ENCODE data around the gene ZFP36L2.
"Not testable (repeated sequence)": the region's sequence is repeated elsewhere in the genome, so short reads cannot be mapped to it uniquely, and the experiment has no call there.

The ZFP36L2 gene

DNA sequence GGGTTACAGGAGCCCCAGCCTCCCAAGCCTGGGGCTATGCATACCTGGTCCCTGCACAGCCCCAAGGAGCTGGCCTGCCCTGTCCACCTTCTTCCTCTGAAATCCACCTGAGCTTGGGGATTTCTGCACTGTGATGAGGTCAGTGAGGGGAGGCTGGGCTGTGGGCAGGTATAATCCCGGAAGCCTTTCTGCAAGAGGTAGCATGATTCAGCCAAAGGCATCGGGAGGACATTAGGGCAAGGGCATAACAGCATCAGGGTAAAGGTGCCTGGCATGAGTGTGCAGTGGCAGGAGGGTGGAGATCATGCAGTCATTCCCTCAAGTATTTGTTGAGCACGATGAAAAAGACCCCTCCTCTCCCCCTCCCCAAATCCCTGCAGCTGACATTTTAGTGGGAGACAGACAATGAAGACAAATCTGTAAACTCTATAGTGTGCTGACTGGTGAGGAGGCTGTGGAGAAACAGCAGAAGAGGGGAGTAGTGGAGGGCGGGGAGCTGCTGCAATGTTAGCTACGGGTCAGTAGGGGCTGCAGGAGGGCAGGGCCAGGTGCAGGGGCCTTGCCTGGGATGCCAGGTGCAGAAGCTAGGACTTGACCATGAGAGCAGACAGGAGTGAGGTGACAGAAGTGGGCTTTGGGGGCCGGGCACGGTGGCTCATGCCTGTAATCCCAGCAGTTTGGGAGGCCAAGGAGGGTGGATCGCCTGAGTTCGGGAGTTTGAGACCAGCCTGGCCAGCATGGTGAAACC lies 18.7 kb downstream of the ZFP36L2 start:
- no peak for DNase-seq (ENCODE audit: low read depth)

DNA sequence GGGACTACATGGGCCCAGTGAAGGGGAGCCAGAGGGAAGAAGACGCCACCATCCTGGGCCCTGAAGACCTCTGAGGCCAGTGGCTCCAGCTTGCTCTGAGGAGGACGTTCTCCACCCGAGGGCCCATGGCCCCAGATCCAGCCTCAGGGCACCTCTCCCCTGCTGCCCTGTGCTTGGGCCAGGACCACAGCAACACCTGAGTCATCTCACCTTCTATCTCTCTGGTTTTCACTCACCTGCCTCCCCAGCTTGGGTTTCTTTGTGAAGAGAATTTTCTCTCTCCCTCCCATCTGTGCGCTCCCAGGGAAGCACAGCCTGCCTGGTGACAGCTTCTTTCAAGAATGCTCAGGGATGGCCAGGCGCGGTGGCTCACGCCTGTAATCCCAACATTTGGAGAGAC lies 19.8 kb downstream of the ZFP36L2 start:
- DNase-seq (ENCODE audit: low read depth): no peak

DNA sequence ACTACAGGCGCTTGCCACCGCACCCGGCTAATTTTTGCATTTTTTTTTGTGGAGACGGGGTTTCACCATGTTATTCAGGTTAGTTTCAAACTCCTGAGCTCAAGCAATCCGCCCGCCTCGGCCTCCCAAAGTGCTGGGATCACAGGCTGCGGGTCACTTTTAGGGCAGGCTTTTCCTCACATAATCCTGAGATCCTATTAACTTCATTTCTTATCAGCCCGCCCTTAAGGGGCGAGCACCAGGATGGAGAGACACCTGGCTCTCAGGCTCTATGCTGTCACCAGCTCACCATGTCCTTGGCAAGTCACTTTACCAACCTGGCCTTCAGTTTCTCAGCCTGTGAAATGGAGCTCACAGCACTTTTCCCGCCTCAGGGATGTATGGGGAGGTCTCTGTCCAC lies 23.0 kb downstream of the ZFP36L2 start:
- no peak for DNase-seq (ENCODE audit: low read depth)

DNA sequence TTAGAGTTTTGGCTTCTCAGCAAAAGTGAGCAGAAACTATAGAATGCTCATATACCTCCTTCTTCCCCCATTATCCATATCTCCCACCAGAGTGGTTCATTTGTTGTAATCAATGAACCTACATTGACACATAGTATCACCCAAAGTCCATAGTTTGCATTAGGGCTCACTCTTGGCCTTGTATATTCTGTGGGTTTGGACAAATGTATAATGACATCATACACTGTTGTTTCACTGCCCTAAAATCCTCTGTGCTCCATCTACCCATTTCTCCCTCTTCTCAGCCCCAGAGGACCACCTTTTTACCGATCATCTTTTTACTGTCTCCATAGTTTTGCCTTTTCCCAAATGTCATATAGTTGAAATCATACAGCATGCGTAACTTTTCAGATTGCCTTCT lies 24.1 kb downstream of the ZFP36L2 start:
- no peak for DNase-seq (ENCODE audit: low read depth)

DNA sequence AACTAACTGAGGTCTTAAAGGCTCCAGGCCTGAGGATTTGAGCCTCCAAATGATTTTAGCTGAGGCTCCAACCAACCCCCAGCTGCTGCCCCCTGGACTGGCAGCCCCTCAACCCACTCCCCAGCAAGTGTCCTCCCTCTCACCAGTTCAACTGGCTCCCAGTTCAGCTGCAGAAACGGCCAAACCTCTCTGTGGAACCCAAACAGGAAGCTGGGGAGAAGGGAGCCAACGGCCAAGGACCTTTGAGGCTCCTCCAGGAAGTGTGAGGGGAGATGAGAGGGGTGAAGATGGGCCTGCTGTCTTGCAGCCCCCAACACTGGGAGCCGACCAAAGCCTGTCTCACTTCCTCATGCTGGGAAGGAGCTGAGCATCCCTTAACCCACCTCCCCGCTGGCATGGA lies 24.9 kb downstream of the ZFP36L2 start:
- DNase-seq (ENCODE audit: low read depth): no peak

DNA sequence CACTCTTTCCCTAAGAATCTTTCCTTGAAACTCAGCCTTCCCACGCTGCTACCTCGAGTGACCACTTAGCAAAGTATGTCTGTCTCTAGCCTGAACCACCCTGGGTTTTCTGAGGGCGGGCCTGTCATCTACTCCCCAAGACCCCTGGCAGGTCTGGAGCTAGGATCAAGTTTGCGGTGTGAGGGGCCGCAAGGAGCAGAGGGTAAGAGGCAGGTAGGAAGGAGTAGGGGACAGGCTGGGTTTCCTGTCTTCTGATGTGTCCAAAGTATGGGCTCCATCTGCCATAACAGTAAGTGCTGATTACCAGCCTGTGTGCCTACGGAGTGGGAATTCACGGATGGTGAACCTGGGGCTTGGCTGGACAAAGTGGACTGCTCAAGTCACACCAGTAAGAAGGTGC lies 25.4 kb downstream of the ZFP36L2 start:
- no peak for DNase-seq (ENCODE audit: low read depth)

DNA sequence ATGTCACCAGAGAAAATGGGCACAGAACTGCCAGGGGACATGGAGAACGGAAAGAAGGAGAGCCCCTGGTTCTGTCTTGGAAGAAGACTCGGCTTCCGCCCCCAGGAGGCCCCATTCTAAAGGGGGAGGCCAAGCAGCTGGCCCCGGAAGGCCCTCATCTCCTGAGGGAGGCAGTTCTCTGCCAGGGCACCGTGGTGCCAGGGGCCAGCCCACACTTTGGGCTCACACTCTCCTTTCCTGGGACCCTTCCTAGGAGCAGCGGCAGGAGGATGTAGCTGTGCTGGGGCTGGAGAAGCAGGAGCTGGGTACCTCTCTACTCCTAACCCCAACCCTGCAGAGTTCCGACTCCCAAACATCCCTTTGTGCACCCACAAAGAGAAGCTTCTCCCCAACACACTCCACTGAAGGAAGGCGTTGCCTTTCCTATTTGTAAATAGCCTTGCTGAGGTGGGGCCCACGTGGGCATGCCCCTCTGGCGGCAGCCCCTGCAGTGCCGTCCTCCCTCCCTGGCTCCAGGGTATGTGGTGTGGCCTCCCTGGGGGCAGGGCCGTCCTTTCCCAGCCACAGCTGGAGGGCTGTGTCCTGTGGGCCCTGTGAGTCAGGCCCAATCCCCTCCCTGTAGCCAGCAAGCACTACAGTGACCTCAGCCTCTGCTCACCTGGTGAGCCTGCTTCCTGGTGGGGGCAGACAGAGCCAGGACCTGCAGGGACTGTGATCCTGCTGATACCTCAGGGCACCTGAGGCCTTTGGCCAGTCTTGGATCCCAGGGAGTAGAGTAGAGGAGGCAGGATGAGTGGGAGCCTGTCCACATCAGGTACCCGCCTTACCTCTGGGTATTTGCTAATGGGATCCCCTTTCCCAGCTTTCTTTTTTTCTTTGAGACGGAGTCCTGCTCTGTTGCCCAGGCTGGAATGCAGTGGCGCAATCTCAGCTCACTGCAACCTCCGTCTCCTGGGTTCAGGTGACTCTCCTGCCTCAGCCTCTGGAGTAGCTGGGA lies 26.6 kb downstream of the ZFP36L2 start:
- no peak for DNase-seq (ENCODE audit: low read depth)

DNA sequence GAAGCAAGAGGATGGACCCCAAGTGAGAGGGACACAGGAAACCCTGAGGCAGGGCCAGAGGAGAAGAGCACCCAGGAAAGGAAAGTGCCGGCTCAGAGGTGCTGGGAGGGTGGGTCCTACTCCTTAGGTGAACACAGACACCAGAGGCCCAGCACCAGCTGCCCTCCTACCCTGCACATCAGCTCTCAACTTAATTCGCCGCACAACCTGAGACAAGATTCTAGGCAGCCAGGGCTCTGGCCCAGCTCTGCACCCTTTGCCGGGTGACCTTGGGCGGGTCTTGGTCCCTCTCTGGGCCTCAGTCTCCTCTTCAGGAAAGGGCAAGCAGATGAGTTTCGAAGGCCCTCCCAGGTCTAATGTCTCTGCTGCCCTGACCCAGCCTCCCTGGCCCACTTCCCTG lies 28.1 kb downstream of the ZFP36L2 start:
- DNase-seq (ENCODE audit: low read depth): no peak

DNA sequence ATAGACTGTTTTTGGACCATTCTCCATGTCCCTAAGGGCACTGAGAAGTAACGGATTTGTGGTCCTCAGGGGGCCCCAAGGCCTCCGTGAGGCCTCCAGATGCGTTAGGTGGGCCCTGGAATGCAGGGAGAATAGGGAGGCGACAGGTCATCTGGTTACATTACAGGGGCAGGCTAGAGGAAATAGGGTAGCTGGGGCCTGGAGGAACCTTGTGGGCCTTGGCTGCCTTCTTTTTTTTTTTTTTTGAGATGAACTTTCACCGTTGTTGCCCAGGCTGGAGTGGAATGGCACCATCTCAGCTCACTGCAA lies 28.9 kb downstream of the ZFP36L2 start:
- no peak for DNase-seq (ENCODE audit: low read depth)

DNA sequence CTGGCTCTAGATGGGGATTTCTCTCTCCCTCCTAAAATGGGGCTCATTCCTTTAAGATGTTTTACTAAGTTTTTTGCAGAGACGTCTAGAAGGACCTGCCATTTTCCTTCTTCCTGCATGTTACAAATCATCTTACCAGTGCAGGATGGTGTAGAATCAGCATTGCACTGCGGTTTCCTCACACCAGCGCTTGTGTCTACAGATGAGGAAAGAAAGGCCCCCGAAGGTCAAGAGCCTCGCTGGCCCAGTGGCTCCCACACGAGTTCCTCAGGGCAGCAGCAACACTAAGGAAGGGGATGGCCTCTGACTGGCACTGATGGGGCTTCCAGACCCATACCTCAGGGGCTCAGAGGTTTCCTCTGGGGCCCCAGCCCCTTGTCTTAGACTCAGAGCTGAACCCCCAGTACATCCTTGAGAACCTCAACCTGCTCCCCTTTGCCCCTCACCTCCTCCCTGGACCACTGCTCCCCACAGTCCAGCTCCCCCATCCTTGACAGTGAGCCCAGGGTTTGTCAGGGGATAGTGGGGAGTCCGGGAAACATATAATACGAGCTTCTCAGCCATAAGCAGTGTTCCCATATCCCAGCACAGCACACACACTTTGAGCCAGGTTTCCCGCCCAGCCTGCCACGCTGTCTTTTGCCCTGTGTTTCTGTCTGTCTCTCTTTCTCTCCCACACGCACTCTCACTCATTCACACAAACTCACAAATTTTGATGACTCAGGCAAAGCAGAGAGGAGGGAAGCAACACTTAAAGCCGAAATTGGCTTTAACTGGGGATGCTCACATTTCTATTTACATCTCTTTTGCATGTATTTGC lies 29.4 kb downstream of the ZFP36L2 start:
- DNase-seq (ENCODE audit: low read depth): no peak

DNA sequence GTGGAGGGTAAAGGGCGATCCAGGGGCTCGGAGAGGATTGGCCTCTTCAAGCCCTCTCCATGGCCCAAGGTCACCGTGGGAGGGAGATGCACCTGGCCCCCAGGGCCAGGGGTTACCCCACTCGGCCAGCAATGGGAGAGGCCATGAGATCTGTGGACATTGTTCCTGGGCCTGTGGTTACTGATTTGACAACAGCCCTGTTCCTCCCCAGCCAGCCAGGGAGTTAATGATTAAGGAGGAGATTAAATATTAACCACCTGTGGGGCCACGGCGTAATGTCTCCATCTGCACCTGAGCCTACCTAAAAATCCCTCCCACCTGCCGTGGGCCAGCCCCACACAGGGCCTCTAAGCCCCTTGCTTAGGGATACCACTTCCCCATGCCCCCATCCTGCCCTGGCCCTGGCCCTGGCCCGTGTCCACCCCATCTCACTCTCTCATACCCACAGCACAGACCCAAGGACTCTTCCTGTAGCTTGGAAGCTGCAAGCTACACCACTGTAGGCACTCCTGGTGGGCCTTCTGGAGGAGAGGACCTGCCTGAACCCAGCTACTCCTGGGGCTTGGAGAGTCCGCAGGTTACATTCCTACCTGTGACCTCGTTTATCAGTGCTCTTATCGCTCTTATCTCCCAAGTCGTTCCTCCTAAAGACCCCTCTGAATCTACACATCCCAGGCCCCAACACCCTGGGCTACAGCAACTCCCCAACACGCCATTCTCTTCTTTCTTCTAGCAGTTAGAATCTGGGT lies 32.1 kb downstream of the ZFP36L2 start:
- no peak for DNase-seq (ENCODE audit: low read depth)

DNA sequence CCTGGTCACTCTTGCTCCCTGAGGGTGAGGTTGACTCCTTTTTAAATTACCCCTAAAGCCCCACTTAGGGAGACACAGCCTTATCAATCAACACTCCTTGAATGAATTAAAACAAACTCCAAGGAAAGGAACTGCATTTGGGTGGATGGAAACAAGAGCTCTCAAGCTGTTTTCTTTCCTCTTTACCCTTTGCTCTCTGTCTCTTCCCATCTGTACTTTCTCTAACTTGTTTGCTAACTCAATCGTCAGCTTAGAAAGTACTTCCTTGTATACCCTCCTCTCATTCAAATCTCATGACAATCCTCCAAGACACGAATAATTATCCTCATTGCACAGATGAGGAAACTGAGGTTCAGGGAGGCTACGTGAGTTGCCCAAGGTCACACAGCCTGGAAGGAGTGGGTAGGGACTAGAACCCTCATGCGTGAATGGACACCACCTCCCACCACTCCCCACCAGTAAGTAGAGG lies 32.7 kb downstream of the ZFP36L2 start:
- no peak for DNase-seq (ENCODE audit: low read depth)

DNA sequence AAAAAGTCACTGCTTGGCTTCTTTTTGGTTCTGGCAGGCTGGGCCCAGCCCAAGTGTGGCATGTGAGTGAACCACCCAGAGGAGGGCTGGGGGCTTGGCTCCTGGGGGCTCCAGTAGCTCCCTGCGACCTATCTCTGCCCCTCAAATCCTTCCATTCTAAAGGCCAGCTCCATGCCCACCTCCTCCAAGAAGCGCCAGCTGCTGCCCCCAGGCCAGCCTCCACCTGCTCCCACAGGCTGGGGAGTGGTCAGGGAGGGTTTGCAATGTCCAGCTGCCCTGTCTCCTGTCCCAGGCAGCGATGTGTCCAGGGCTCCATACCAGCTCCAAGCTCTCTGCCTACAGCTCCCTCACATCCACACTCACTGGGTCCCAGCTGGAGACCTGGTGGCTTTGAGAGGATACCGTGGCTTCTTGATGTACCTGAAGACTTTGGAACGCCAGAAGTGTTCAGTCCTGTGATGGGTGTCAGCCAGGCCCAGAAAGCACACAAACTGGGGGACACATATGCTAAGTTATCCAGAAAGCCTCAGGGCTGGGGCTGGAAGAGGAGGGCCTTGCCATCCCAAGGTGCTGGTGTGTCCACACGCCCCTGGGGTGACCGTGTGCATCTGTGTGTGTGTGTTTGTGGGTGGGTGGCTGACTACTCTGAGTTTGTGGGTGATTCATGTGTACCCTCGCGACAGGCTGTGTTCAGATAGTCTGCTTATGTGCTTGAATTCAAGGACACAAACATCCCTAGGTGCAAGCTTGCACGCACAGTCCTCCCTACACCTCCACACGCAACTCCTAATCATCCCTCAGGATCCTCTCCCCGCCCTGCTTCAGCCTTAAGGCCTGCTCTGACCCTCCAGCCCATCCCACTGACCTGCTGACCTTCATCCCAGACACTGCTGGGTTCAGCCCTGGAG lies 33.4 kb downstream of the ZFP36L2 start:
- no peak for DNase-seq (ENCODE audit: low read depth)

DNA sequence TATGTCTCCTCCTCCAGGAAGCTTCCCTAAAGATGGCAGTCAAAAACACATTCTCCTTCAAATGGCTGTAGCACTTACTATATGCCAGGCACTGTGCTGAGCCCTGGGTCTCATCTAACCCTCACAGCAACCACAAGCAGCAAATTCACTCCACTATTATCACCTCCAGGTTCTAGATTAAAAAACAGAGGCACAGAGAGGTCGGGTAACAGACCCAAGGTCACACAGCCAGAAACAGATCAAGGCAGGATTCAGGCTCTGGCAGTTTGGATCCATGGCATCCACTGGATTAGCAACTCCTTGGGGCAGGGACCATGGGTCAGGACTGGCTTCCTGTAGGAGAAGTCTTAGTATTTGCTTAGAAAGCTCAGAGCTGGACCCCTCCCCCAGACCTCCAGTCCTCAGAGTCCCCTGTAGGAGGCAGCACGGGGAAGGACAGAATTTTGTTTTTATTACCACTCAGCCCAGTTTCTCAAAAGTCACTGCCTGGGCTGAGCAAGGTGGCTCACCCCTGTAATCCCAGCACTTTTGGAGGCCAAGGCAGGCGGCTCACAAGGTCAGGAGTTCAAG lies 34.4 kb downstream of the ZFP36L2 start:
- DNase-seq (ENCODE audit: low read depth): no peak

DNA sequence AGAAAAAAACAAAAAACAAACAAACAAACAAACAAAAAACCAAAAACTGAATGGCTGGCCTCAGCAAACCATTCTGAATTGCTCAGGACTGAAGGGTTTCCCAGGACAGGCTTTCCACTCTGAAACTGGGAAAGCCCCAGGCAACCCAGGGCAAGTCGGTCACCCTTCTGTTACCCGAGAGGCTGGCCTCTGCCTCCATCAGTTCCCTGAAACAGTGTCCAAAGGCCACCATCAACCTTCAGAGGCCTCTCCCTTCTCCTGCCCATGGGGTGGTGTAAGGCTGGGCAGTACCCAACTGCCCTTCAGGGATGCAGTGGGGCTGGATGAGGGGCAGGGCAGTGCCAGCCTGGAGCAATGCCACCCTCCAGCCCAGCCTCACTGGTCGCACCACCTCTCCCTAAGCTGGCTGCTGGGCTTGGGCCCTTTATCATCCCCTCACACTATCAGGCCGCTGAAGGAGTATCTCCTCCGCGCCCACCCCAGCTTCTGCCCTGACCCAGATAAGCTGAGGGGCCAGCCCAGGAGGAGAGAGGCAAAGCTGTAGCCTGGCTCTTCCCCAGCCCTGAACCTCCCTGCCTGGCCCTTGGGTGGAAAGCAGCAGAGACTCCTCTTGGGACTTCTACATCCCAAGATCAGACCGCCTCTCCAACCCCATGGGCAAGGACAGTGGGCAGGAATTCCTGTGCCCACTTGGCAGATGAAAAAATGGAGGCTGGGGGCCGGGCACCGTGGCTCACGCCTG lies 35.9 kb downstream of the ZFP36L2 start:
- no peak for DNase-seq (ENCODE audit: low read depth)

DNA sequence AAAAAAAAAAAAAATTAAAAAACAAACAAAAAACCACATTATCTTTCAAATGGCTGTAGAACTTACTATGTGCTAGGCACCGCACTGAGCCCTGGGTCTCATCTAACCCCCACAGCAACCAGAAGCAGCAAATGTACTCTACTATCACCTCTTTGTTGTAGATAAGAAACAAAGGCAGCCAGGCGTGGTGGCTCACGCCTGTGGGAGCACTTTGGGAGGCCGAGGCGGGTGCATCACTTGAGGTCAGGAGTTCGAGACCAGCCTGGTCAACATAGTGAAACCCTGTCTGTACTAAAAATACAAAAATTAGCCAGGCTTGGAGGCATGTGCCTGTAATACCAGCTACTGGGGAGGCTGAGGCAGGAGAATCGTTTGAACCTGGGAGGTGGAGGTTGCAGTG lies 36.5 kb downstream of the ZFP36L2 start:
- not testable (repeated sequence) for DNase-seq (ENCODE audit: low read depth)

DNA sequence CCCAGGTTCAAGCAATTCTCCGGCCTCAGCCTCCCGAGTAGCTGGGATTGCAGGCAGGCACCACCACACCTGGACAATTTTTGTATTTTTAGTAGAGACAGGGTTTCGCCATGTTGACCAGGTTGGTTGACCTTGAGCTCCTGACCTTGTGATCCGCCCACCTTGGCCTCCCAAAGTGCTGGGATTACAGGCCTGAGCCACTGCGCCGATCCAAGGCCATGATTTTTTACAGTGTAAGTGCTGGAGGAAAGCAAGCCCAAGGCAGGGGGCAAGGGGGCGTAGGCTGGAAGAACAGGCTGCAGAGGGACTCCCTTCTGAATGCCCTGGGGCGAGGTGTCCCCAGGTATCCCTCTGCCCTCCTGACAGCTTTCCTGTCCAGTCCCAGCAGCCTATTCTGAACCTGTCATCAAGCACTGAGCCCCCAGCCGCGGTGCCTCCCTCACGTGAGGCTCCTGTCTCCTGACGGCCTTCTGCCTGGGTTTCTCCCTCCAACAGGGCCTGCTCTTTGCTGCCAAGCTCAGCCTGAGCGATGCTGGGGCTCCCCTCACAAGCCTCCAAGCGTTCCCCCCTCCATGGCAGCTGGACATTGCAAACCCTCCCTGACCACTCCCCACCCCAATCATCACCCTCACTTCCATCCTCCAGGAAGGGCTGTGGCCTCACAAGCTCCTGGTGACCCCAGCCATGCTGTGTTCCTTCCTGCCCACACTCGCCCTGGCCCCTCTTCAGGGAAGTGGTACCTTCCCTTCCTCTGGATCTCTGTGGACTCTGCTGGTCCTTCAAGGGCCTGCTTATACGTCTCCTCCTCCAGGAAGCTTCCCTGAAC lies 37.6 kb downstream of the ZFP36L2 start:
- DNase-seq (ENCODE audit: low read depth): no peak

DNA sequence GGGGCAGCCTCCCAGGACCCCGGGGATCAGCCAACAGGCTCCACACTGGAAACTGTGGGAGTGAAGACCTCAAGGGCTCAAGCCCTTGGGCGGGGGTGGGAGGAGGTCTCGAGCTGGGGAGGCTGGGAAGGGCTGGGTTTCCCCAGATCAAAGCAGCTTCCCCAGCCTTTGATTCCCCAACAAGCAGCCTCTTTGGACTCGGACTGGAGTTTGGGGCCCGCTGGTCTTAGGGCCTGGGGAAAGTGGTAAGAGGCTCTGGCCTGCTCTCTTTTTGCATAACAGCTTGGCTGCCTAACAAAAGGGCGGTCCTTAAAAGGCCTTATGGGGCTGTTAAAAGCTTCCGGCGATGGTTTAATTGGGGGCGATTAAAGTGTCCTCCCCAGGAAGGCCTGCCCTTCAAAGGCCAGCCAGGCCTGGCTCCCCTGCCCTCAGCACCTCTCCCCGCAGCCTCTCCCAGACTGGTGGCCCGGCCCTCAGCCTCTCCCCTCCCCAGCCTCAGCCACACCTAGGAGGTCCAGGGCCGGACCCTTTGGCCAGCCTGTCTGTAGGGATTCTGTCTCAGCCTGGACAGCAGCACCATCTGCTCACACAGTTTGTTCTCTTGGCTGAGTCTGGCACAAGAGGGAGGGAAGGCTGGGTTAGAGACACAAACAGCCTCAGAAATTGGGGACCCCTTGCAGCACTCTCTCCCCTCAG lies 39.6 kb downstream of the ZFP36L2 start:
- DNase-seq (ENCODE audit: low read depth): no peak
